Measurements from ENCODE around the gene CD151. TPM values are rescaled to one million over a fixed set of nuclear protein-coding genes. Genes with fewer than 3 reads are reported as not detected.

CD151 gene
- total RNA-seq, 1 donor from 2014 or later = 70.8 TPM

GRCh38 chr11:815675-816432 is 16.9 kb upstream of the CD151 start:
- DNase-seq = no peak

DNA sequence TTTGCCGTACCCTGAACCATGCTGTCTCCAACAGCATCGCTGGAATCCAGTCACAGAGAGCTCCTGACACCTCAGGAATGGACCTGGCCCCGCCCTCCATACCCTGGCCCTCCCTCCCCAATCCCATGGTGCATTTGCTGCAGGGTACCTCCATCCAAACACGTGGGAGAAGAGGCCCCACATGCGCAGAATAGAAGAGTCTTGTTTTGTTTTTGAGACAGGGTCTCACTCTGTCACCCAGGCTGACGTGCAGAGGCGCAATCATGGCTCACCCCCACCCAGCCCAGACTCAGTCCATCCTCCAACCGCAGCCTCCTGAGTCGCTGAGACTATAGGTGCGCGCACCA is 16.3 kb upstream of the CD151 start:
- no peak for DNase-seq

- no peak for DNase-seq
These were observed 14.2 kb upstream of the CD151 start, which contains the start of gene PNPLA2 for GRCh38 chr11:818396-819128. TSS of gene PNPLA2 (plus strand) at chr11:818914. CDS start at chr11:819719, 805 bp downstream.

DNA sequence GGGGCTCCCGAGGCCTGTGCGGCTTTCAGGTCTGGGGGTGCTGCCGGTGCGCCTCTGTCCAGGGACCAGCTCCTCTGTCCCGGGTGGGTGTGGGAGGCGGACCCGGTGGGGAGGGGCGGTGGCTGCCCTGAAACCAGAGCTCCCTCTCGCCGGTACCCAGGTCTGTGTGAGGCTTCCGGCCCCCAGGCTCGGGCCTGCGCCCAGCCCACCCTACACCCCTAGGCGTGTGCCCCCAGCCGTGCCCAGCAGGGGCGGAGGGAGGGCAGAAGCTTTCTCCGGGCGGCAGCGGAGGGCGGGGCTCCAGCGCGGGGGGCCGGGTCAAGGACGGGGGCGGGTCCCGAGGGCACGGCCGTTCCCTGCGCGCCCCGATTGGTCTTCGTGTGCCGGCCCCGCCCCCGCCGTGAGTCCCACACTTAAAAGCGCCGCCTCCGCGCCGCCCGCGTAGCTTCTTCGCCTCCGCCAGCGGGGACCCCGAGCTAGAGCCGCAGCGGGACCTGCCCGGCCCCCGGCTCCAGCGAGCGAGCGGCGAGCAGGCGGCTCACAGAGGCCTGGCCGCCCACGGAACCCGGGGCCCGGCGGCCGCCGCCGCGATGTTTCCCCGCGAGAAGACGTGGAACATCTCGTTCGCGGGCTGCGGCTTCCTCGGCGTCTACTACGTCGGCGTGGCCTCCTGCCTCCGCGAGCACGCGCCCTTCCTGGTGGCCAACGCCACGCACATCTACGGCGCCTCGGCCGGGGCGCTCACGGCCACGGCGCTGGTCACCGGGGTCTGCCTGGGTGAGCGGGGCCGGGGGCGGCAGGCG is 13.4 kb upstream of the CD151 start:
- peak; percentile 67 for DNase-seq

- DNase-seq = no peak
These were observed 12.7 kb upstream of the CD151 start for GRCh38 chr11:819943-820649.

GRCh38 chr11:820655-821511 is 11.9 kb upstream of the CD151 start:
- DNase-seq = no peak

DNA sequence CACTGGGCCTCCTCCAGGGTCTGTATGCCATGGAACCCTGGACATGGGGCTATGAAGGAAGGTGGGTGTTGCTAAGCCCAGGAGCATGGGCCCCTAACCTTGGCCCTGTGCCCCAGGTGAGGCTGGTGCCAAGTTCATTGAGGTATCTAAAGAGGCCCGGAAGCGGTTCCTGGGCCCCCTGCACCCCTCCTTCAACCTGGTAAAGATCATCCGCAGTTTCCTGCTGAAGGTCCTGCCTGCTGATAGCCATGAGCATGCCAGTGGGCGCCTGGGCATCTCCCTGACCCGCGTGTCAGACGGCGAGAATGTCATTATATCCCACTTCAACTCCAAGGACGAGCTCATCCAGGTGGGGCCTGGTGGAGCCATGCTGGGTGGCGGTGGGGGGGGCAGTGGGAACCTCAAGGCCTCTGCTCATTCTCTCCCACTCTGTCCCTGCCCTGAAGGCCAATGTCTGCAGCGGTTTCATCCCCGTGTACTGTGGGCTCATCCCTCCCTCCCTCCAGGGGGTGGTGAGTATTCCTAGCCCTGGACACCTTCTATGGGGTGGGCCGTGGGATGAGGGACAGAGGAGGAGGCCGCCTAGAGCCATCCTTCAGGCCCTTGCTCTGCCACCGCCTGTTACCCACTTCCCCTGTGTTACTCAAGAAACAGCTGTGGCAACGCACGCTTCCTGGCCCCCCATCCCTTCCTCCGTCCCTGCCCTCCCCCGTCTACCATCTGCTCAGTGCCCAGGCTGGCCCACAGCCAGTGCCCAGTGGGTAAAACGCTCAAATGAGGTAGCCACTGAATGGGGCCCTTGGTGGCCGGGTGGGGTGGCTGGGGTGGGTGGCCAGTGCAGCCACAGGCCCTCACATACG is 11.0 kb upstream of the CD151 start:
- DNase-seq = no peak

GRCh38 chr11:823441-824291 is 9.1 kb upstream of the CD151 start:
- DNase-seq = no peak

DNA sequence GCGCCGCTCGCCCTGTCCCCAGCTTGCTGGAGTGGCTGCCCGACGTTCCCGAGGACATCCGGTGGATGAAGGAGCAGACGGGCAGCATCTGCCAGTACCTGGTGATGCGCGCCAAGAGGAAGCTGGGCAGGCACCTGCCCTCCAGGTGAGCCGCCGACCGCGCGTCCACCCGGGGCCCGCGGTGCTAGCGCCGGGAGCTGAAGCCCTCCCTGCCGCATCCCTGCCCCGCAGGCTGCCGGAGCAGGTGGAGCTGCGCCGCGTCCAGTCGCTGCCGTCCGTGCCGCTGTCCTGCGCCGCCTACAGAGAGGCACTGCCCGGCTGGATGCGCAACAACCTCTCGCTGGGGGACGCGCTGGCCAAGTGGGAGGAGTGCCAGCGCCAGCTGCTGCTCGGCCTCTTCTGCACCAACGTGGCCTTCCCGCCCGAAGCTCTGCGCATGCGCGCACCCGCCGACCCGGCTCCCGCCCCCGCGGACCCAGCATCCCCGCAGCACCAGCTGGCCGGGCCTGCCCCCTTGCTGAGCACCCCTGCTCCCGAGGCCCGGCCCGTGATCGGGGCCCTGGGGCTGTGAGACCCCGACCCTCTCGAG is 8.4 kb upstream of the CD151 start:
- no peak for DNase-seq

DNA sequence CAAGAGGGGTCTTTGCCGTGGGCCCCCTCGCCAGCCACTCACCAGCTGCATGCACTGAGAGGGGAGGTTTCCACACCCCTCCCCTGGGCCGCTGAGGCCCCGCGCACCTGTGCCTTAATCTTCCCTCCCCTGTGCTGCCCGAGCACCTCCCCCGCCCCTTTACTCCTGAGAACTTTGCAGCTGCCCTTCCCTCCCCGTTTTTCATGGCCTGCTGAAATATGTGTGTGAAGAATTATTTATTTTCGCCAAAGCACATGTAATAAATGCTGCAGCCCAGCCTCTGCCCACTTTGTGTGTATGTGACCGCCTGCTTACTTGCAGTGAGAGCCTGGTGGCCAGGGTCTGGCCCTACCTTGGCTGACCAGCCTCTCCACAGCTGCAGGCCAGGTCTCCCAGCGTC is 7.8 kb upstream of the CD151 start:
- no peak for DNase-seq

DNA sequence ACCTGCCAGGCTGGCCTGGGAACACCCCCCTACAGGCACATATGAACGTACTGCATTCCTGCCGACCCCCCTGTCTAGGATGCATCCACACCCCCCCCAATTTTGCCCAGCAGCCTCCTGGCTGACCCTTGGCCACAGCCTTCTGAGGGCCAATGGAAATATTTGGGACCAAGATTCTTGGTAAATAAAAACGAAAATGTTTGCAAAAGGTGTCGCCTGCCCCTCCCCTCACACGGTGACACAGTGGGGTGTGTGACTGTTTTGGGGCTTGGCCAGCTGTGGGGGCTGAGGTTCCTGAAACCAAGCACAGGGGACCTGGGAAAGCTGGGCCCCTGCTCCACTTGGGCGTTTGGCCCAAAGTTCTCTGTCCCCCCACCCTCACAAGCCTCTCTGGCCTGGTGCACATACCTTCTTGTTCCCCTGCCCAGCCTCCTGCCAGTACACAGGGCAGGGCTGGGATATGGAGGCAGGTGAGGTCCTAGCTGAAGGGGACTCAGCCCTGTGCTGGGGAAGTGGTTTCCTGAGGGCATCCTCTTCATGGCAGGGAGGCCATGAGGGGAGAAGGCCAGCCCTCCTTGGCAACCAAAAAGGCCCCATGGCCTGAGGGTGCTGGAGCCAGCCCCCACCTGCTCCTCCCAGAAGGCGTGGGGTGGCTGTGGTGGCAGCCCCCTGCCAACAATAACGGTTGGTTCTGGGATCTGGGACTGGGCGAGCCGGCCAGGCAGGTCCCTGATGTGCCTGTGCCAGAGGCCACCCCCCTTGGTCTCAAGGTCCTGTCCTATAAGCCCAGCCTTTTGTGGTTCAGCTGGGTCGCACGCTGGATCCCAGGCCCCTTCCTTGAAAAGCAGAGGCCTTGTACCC is 7.2 kb upstream of the CD151 start:
- DNase-seq = no peak

DNA sequence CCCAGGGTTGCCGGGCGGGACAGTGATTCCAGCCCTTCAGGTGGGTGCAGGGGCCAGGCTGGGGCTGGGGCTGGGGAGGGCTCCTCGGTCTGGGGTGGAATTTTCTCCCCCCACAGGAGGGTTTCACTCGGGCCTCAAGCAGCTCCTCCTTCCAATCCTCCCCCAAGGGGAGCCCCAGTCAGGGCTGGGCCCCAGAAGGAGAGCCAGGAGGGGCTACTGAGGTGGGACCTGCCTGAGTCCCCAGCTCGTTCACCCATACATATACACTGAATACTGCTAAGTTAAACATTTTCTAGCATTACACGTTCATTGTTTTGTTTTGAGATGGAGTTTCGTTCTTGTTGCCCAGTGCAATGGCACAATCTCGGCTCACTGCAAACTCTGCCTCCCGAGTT is 6.5 kb upstream of the CD151 start:
- no peak for DNase-seq

GRCh38 chr11:826836-827145 is 6.0 kb upstream of the CD151 start:
- no peak for DNase-seq

GRCh38 chr11:827146-827896 is 5.4 kb upstream of the CD151 start:
- no peak for DNase-seq

GRCh38 chr11:827897-828192 is 4.9 kb upstream of the CD151 start, which contains the start of gene CRACR2B:
TSS of gene CRACR2B (plus strand) at chr11:827919. CDS start at chr11:828608, 689 bp downstream.
- no peak for DNase-seq

- DNase-seq = no peak
These were observed 4.1 kb upstream of the CD151 start for GRCh38 chr11:828506-829175.

Measured in skin of body (tissue), 2 donors.